ENCODE data around the gene SLC39A11.

SLC39A11 gene

DNA sequence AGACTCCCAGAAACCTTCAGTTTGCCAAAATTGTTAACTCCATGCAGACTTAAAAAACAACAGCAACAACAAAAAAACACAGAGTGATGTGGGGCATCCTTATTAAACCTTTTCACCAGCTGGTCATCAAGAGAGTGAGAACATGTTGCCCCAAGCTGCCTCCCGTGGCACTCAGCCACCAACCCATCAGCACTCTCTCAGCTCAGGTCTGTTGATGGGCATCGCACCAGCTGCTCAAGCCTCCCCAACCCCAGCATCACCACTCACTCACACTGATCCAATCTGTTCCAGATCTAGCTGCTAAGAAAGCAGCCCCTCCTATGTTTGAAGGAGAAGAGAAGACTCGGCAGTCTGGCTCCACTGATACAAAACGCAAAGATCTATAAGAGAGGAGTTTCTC lies 46.8 kb downstream of the SLC39A11 start:
- no peak for DNase-seq (ENCODE audit: extremely low read depth in 1 of 2, low read depth in 1 of 2)

DNA sequence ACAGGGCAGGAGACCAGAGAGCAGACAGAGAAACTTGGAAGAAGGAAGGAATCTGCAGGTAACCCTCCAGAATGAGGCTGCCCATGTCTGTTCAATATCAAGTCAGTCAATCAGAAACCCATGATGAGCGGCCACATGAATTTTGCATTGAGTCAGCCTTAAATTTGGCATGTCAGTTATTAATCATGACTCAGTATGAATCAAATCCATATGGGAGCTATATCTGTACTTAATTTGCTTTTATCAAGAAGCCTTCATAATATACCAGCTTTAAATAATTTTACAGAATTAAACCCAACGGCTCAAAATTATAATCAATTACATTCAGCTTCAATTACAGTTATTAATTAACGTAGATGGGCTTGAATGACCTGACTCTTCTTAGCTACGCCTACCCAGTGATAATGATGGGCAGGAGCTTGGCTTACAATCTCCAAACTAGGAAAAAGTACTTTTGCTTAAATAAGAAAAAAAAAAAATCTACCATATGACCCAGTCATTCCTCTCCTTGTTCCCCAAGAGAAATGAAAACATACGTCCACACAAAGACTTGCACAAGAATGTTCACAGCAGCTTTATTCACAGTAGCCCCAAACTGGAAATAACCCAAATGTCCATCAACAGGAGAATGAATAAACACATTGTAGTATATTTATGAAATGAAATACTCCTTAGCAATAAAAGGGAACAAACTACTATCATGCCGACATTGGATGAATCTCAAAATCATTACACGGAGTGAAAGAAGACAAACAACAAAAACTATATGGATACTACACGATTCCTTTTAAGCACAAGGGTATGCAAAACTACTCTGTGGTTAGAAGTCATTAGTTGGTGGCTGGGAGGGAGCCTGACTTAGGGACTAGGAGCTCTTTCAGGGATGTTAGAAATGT lies 48.6 kb downstream of the SLC39A11 start:
- no peak for DNase-seq (ENCODE audit: extremely low read depth in 1 of 2, low read depth in 1 of 2)

DNA sequence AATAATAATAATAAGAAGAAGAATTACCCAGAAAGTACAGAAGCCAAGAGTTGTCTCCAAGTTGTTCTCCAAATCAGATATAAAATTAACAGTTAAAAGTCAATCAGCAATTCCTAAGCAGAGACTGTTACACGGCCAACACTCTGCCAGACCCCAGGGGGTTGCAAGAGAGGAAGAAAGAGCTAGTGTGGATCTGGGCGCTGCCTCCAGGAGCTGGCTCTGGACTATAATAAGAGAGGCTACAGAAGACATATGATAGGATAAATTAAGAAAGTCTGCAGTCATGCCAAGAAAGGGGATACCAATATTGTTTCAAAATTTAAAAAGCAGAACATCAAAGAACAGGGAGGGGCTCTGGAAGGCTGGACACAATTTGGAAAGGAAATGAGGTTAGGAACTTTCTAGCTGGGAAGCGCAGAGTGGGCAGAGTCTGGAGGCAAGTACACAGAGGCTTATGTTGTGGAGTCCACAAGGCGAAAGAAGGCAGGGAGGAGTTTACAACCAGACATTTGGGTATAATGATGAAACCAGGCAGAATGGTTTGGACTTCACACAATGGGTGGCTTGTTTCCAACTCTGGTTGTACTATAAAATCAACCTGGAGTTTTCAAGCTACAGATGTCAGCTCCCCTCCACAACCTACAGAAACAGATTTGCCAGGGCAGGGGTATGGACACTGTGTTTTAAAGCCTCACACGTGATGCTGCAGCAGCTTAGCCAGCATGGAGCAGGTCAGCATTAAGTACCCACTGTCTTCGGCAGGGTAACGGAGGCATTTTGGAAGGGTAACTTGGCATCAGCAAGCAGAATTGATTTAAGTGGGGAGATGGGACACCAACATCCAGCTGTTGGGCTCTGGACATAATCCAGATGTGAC lies 49.4 kb downstream of the SLC39A11 start:
- no peak for DNase-seq (ENCODE audit: extremely low read depth in 1 of 2, low read depth in 1 of 2)

DNA sequence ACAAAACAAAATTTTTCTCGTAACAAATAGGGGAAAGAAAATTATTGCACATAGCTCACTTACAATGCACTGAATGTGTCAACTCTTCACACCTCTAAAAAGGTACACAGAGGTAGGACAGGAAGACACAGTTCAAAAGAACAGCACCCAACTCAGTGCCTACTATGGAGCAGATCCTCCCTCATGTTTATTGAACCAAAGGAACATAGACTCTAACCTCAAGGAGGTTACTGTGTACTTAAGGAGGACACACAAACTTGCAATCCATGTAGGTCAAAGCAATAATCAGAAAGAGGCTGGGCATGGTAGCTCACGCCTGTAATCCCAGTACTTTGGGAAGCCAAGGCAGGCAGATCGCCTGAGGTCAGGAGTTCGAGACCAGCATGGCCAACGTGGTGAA lies 50.3 kb downstream of the SLC39A11 start:
- DNase-seq (ENCODE audit: extremely low read depth in 1 of 2, low read depth in 1 of 2), result no peak

DNA sequence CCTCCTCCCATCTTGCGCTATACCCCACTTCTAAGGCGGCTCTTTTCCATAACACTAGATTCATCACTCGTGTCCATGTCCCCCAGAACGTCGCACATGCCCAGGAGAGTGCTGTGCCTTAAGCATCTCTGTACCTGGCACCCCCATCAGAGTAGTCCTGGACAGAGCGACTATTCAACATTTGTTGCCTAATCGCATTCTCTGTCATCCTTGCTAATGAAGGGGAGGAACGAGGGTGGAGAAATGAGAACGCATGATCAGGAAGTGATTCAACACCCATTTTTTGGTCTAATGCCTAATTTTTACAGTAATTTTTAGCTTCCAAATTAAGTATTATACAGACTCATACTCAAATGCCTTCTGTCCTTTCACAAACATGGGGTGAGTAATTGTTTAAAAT lies 53.2 kb downstream of the SLC39A11 start:
- no peak for DNase-seq (ENCODE audit: extremely low read depth in 1 of 2, low read depth in 1 of 2)

DNA sequence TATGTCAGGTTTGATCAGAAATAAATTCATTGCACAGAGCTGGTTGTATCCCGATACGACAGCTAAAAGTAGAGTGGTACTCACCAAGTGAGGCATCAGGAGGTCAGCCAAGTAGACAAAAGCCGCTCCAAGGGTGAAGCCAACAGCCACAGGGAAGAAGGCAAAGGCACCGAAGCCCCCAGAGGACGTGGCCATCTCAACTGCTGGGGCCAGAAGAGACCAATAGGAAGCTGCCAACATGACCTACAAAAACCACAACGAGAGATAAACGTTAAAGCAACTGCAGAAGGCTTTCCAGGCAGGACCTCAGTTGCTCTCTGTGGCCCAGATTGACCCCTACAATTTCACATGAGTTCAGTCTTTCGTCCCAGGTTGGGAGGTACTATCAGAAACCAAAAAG lies 61.0 kb downstream of the SLC39A11 start:
- no peak for DNase-seq (ENCODE audit: extremely low read depth in 1 of 2, low read depth in 1 of 2)

DNA sequence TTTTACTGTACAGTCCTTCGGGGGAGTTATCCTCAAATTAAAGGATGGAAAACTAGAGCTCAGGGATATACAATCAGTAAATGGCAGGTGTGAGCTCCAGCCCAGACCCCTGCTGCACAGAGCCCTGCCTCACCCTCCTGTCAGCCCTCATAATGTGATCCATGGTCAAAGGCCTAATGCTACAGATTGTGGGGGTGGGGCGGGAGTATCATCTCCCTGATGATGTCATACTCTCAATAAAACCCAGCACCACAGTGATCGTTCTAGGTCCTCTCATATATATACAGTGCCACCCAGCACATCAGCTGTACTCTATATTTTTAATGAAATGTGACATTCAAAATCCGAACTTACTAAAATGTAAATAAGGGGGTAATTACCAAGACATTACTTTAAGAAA lies 61.5 kb downstream of the SLC39A11 start:
- no peak for DNase-seq (ENCODE audit: extremely low read depth in 1 of 2, low read depth in 1 of 2)

DNA sequence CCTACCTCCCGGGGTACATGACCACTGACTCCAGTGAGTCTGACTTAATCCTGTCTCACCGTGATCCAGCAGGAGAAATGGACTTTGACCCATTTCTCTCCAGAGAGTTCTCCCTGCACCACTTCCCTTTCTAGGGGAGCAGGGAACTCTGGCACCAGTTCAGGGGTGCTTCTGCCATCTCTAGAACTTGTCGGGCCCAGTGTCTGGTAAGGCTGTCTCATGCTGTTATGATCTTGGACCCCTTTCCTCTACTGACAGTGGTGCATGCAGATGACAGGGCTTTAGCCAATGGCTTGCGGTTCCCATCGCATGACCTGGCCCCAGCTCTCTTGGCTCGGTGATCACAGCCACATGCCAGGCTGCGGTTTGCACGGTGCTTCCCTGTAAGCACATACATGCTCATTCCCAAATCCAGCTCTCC lies 62.0 kb downstream of the SLC39A11 start:
- no peak for DNase-seq (ENCODE audit: extremely low read depth in 1 of 2, low read depth in 1 of 2)

DNA sequence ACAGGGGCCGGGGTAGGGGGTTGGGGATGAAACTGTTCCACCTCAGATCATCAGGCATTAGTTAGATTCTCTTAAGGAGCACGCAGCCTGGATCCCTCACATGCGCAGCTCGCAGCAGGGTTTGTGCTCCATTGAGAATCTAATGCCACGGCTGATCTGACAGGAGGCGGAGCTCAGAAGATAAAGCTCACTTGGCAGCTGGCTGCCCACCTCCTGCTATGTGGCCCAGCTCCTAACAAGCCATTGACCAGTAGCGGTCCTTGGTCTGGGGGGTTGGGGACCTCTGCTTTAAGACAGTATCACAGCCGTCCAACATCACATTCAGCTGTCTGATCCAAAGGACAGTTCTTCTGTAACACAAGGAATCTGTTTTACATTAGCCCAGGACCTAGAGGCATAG lies 62.5 kb downstream of the SLC39A11 start:
- DNase-seq (ENCODE audit: extremely low read depth in 1 of 2, low read depth in 1 of 2), result no peak

DNA sequence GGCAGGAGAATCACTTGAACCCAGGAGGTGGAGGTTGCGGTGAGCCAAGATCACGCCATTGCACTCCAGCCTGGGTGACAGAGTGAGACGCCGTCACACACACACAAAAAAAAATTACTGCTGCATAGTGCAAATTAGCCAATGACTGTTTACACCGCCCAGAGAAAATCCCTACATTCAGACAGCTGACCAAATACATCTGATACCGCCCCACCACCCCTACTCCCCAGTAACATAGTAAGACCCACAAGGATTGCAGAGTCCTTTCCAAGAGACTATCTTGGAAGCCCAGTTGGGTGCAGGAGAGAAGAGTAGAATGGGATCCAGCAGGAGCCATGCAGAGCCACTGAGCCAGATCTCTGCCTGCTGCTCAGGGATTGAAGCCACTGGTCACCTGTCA lies 63.5 kb downstream of the SLC39A11 start:
- DNase-seq (ENCODE audit: extremely low read depth in 1 of 2, low read depth in 1 of 2), result no peak

DNA sequence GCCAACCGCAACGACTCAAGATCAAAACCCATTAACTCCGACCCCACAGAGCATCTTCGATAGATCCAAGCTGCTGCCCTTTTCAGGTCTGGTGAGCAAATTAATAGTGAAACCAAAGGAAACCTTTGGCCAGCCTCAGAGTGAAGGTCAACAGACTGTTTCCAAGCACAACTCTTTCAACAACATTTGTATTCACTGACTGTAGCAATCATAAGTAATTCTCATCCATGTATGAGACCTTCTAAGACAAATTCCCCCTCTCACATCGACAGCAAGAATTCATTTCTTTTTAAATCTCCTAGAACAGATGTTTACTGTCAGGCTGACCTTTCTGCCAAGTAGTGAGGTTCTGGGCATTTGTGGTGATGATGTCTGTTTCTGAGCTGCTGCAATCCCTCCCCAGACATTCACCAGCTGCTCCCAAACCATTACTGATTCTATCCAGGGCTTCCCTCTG lies 64.2 kb downstream of the SLC39A11 start:
- DNase-seq (ENCODE audit: extremely low read depth in 1 of 2, low read depth in 1 of 2), result no peak

DNA sequence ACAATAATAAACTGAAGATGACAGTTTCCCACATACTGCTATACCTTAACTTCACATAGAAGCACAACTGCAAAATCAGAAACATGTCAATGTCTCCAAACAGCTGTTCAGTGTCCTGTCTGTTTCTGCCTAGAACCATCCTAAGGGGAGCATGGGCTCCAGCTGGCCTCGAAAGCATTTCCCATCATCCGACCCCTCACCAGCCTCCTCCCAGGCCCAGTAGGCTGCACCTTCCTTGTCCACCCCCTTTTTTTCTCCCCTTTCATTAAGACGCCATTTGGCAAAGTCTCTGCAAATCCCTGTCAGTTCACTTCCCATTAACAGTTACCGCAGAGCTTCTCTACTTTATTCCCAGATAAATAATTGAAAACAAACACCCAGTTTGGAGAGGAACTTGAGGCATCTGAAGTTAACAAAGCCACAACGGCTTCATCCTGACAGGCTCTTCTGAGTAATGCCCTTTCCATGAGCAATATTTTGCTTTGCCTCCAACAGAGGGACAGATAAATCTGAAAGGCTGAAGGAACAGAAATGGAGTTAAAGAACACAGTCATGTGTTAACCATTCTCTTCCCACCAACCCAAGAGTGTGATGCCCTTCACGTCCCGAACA lies 65.3 kb downstream of the SLC39A11 start:
- DNase-seq (ENCODE audit: extremely low read depth in 1 of 2, low read depth in 1 of 2), result no peak

DNA sequence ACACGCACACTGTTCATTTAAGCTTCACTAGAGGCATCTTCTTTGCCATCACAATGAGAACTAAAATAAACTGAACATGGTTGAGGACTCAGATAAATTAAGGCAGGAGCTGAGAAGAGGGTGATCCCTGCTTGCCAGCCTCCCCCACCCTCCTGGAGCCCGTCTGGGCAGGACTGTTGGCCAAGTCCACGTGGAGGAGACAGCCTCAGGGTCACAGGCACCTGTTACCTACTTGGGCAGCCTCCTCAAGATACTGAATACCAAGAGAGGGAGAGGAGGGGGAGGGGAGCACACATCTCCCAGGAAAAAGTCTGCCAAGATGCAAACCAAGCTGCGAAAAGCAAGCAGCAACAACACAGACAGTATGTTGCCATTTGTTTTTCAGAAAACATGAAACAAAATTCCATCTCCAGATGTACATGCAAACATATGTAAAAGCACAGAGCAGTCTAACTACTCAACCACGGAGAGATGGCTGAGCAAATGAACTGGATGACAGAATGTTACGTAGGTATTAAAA lies 67.4 kb downstream of the SLC39A11 start:
- no peak for DNase-seq (ENCODE audit: extremely low read depth in 1 of 2, low read depth in 1 of 2)

DNA sequence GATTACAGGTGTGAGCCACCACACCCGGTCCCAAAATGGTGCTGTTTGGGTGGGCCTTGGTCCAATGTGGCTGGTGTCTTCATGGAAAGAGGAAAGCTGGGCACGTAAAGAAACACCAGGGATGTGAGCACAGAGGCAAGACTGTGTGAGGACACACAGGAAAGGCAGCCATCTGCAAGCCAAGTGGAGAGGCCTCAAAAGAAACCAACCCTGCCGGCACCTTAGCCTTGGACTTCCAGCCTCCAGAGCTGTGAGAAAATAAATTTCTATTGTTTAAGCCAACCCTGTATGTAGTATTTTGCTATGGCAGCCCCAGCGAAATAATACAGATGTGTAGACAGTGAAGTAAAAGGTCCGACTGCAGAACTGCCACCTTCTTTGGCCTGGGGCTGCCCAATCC lies 68.7 kb downstream of the SLC39A11 start:
- no peak for DNase-seq (ENCODE audit: extremely low read depth in 1 of 2, low read depth in 1 of 2)

DNA sequence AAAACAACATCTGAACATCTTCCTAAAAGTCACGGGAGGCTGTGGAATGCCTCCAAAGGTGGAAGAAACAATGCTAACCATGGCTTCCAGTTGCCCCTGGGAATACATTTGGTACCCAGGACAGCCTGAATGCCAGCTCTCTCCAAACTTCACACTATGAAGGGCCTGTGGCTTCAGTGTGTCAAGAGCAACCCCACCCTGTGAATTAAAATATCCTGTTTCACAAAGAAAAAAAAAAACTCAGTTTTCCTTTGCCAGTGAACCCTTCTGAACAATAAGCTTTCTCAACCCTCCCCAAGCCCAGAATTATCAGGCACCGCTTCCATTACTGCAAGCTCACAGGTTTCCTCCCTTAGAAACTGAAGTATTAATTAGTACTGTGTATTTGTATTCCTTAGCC lies 69.8 kb downstream of the SLC39A11 start:
- DNase-seq (ENCODE audit: extremely low read depth in 1 of 2, low read depth in 1 of 2), result no peak

DNA sequence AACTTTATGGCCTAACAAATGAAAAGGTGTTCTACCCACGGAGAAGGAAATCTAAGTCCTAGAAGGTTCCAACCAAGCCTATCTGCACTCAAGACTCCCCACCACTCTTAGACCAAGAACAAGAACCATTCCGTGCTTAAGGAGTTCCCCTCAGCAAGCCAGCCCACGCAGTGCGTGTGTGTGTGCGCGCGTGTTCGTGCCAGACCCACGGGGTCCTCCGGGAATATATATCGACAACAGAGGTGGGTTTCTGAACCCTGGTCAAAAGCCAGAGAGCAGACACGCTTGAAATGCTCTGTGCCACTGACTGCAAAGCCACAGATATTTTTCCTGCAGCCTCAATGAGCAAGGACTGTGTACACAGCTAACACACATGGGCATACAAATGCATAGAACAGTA lies 70.7 kb downstream of the SLC39A11 start:
- DNase-seq (ENCODE audit: extremely low read depth in 1 of 2, low read depth in 1 of 2), result no peak

DNA sequence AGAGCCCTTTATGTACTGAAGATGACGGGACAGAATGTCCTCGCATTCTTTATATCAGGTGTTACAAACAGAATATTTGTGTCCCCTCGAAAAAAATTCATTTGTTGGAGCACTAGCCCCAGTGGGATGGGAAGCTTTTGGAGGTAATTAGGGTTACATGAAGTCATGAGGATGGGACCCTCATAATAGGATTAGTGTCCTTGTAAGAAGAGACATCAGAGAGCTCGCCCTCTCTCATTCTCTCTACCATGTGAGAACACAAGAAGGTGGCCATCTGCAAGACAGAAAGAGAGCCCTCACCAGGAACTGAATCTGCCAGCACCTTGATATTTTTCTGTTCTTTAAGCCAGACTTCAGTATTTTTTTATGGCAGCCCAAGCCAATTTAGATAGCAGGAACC lies 72.4 kb downstream of the SLC39A11 start:
- no peak for DNase-seq (ENCODE audit: extremely low read depth in 1 of 2, low read depth in 1 of 2)

DNA sequence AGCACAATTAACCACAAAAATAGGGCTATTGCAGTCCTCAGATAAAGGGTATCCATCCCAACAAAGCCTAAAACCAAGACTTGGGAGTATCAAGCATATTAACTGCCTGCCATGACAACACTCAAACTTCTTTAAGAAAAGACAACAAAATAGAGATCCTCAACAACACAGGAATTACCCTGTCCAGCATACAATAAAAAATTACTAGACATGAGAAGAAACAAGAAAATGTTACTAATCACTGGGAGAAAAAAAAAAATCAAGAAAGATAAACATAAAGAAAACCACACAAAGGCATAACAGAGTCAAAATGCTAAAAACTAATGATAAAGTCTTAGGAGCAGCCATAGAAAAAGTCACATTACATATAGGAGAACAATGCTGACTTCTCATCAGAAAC lies 73.9 kb downstream of the SLC39A11 start:
- no peak for DNase-seq (ENCODE audit: extremely low read depth in 1 of 2, low read depth in 1 of 2)

DNA sequence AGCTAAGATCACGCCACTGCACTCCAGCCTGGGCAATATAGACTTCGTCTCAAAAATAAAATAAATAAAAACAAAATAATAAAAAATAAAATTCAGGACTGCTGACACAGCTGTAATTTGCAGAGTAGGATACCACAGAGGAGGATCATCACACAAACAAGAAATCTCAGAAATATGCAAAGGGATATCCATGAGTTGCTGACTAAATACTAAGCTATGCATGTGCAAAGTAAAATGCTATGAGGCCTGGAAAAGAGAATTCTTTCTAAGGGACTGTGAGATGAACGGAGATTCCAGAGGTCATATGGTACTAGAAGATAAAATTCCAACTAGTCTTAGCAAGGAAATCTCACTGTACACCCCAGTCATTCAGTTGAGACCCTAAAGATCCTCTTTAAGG lies 74.8 kb downstream of the SLC39A11 start:
- DNase-seq (ENCODE audit: extremely low read depth in 1 of 2, low read depth in 1 of 2), result no peak

DNA sequence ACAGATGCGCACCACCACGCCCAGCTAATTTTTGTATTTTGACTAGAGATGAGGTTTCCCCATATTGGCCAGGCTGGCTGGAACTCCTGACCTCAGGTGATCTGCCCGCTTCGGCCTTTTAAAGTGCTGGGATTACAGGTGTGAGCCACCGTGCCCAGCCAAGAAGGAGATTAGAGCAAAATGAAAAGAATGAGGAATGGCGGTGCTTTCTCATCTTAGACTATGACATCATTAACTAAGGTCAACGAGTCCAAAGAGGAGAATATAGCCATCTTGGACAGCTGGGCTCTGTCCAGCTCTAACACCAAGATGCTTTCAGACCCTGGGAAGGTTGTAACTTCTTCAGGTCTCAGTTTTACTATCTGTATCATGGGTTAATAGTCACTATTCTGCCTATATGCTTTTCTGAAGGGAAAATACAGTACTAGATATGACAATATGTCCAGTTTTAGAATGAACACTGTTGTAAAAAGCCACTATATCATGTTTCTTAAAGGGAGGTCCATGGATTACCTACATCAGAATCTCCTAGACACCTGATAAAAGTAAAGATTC lies 76.7 kb downstream of the SLC39A11 start:
- DNase-seq (ENCODE audit: extremely low read depth in 1 of 2, low read depth in 1 of 2), result no peak

Data from stimulated activated CD8-positive, alpha-beta memory T cell treated with anti-CD3 and anti-CD28 coated beads, Interleukin-7, amount 100 ng/mL, for 48 hours (primary cell).